Heart left ventricle (tissue), 13 donors: Measurements from ENCODE around the gene KRT76.

ENCODE experiments used
- POLR2A ChIP-seq, 2 donors: fragments of 450-650 bp; IDR thresholded peaks; one replicate each; pipeline ENCODE4 v1.6.1; 2017; ENCODE audit warnings: antibody characterized with exemption in 2 of 2, mild to moderate bottlenecking in 2 of 2, moderate library complexity in 2 of 2
- TF ChIP-seq, protein P1 (sequence below), 12 donors: fragments of 200-600 bp; sonication (generic) in 4 of 12; IDR thresholded peaks; one replicate each; pipeline versions ENCODE4 v1.5.0 to v1.8.0; 2018 to 2022; ENCODE audit warnings: antibody characterized with exemption in 12 of 12, mild to moderate bottlenecking in 5 of 12
- donor health status: ischemic (EF 13 %, LVEDD 7.1; RV severe dilation, severe dysfunction).
- donor health status: DM: no; HTN: yes; CAD: no.
- donor health status: DM: no; HTN: no; CAD: no.
- donor health status: ischemic (EF 25% LVEDD 6.9; RV normal size, moderate dysfunction).
- donor health status: ischemic (EF 25% LVEDD 5.7; RV mildly dilated, moderate dysfunction).
- donor health status: ischemic (EF 35%, LVEDD 5.7; RV mildly dilated, moderate dysfunction).
- donor health status: nonischemic (EF 11% LVEDD 7.7; RV severe dilation, severe dysfunction).
- donor health status: DM: yes; HTN: yes; CAD: no.
- donor health status: PGD.
- donor health status: ischemic (EF 29% LVEDD 5.4; RV normal size, mild dysfunction).
- donor health status: nonischemic (EF 23%, LVEDD 6.1; RV moderate dilation, normal function).

DNA sequence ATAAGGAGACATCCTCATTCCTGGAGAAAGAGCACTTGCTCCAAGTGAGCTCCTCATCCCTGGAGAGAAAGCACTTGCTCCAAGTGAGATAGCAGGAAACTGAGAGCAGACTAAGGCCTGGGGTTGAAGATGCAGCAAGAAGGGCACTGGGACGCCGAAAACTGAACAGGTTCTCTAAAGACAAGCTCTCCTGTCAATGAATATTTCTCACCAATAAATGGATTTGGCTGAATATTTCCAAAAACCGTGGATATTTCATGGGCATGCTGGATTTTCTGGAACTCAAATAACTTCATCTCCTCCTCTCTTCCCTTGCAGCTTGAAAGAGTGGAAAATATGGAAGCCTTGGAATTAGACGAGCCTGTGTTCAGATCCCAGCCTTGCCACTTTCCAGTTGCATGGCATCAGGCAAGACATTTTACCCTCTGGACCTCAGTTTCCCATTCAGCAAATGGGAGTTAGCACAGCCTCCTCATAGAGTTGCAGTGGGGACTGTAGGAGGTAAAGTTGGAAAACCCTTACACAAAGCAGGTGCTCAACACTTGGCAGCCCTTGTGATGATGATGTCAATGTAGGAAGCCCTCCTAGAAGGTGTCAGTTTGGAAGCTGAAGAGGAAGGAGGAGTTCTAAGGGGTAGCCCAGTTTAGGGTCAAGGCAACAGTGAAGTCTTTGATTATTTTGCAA lies 4.4 kb upstream of the KRT76 start:
- no peak for TF ChIP-seq POLR2A (IDR thresholded peaks at IDR 0.05)
- TF ChIP-seq, protein P1, sequence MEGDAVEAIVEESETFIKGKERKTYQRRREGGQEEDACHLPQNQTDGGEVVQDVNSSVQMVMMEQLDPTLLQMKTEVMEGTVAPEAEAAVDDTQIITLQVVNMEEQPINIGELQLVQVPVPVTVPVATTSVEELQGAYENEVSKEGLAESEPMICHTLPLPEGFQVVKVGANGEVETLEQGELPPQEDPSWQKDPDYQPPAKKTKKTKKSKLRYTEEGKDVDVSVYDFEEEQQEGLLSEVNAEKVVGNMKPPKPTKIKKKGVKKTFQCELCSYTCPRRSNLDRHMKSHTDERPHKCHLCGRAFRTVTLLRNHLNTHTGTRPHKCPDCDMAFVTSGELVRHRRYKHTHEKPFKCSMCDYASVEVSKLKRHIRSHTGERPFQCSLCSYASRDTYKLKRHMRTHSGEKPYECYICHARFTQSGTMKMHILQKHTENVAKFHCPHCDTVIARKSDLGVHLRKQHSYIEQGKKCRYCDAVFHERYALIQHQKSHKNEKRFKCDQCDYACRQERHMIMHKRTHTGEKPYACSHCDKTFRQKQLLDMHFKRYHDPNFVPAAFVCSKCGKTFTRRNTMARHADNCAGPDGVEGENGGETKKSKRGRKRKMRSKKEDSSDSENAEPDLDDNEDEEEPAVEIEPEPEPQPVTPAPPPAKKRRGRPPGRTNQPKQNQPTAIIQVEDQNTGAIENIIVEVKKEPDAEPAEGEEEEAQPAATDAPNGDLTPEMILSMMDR (IDR thresholded peaks at IDR 0.05) = no peak
